Measurements from ENCODE around the gene AATF. TPM values are rescaled to one million over a fixed set of nuclear protein-coding genes. Genes with fewer than 3 reads are reported as not detected.

The AATF gene
- total RNA-seq, 1 donor from 2014 or later: 54.5 TPM

- H3K27me3 ChIP-seq (ENCODE audit: control insufficient read depth, insufficient read depth, low read length): peaks cover 2% of the 10 kb centered on the region
- no peaks in the 10 kb centered on the region for H3K36me3 ChIP-seq (ENCODE audit: control insufficient read depth, insufficient read depth, low read length)
- no peak overlapping the region for H3K4me3 ChIP-seq (ENCODE audit: low read depth, low read length)
- TF ChIP-seq CTCF (IDR thresholded peaks at IDR 0.05; ENCODE audit: insufficient read depth, low read length, poor library complexity, severe bottlenecking): no peak
- no peak for DNase-seq (ENCODE audit: low read depth)
Measured at GRCh38 chr17:37059493-37059892, 110.7 kb downstream of the AATF start.

GRCh38 chr17:37060094-37060493 lies 111.3 kb downstream of the AATF start:
- H3K27me3 ChIP-seq (ENCODE audit: control insufficient read depth, insufficient read depth, low read length): peaks cover 4% of the 10 kb centered on the region
- H3K4me3 ChIP-seq (ENCODE audit: low read depth, low read length): no peak overlapping the region
- no peak for TF ChIP-seq CTCF (IDR thresholded peaks at IDR 0.05; ENCODE audit: insufficient read depth, low read length, poor library complexity, severe bottlenecking)
- no peaks in the 10 kb centered on the region for H3K36me3 ChIP-seq (ENCODE audit: control insufficient read depth, insufficient read depth, low read length)
- DNase-seq (ENCODE audit: low read depth): no peak

- Histone ChIP-seq H3K36me3 (ENCODE audit: control insufficient read depth, insufficient read depth, low read length) (no peaks in the 10 kb centered on the region), H3K27me3 (ENCODE audit: control insufficient read depth, insufficient read depth, low read length) (peaks cover 4% of the 10 kb centered on the region), H3K4me3 (ENCODE audit: low read depth, low read length) (no peak overlapping the region)
- no peak for TF ChIP-seq CTCF (IDR thresholded peaks at IDR 0.05; ENCODE audit: insufficient read depth, low read length, poor library complexity, severe bottlenecking)
- DNase-seq (ENCODE audit: low read depth): no peak
Measured at GRCh38 chr17:37060928-37061327, 112.2 kb downstream of the AATF start.

GRCh38 chr17:37062021-37062420 lies 113.3 kb downstream of the AATF start:
- no peak for DNase-seq (ENCODE audit: low read depth)
- Histone ChIP-seq H3K4me3 (ENCODE audit: low read depth, low read length) (no peak overlapping the region), H3K27me3 (ENCODE audit: control insufficient read depth, insufficient read depth, low read length) (peaks cover 4% of the 10 kb centered on the region), H3K36me3 (ENCODE audit: control insufficient read depth, insufficient read depth, low read length) (no peaks in the 10 kb centered on the region)
- no peak for TF ChIP-seq CTCF (IDR thresholded peaks at IDR 0.05; ENCODE audit: insufficient read depth, low read length, poor library complexity, severe bottlenecking)

GRCh38 chr17:37064206-37064605 lies 115.5 kb downstream of the AATF start:
- H3K4me3 ChIP-seq (ENCODE audit: low read depth, low read length): no peak overlapping the region
- no peak for TF ChIP-seq CTCF (IDR thresholded peaks at IDR 0.05; ENCODE audit: insufficient read depth, low read length, poor library complexity, severe bottlenecking)
- peaks cover 4% of the 10 kb centered on the region for H3K27me3 ChIP-seq (ENCODE audit: control insufficient read depth, insufficient read depth, low read length)
- H3K36me3 ChIP-seq (ENCODE audit: control insufficient read depth, insufficient read depth, low read length): no peaks in the 10 kb centered on the region
- DNase-seq (ENCODE audit: low read depth): no peak

GRCh38 chr17:37064956-37065355 lies 116.2 kb downstream of the AATF start:
- Histone ChIP-seq H3K36me3 (ENCODE audit: control insufficient read depth, insufficient read depth, low read length) (no peaks in the 10 kb centered on the region), H3K27me3 (ENCODE audit: control insufficient read depth, insufficient read depth, low read length) (peaks cover 4% of the 10 kb centered on the region), H3K4me3 (ENCODE audit: low read depth, low read length) (no peak overlapping the region)
- no peak for TF ChIP-seq CTCF (IDR thresholded peaks at IDR 0.05; ENCODE audit: insufficient read depth, low read length, poor library complexity, severe bottlenecking)
- no peak for DNase-seq (ENCODE audit: low read depth)
